Muscle of leg (tissue), 11 donors: ENCODE results near the gene SCFD1. TPM values are rescaled to one million over a fixed set of nuclear protein-coding genes. Genes with fewer than 3 reads are reported as not detected.
"Not testable (repeated sequence)": the region's sequence is repeated elsewhere in the genome, so short reads cannot be mapped to it uniquely, and the experiment has no call there.

ENCODE experiments used
- DNase-seq: peaks from one replicate; pipeline ENCODE4 v3.0.0; 2013
- H3K27ac ChIP-seq: one replicate; pipeline ENCODE4 v1.5.1; 2013; ENCODE audit warnings: mild to moderate bottlenecking, low read length, control low read depth
- H3K27me3 ChIP-seq: one replicate; pipeline ENCODE4 v1.6.1; 2013; ENCODE audit warnings: low read length; ENCODE audit not compliant: control insufficient read depth, insufficient read depth
- H3K36me3 ChIP-seq: one replicate; pipeline ENCODE4 v1.6.1; 2013; ENCODE audit warnings: low read length; ENCODE audit not compliant: control insufficient read depth, insufficient read depth
- H3K4me1 ChIP-seq: one replicate; pipeline ENCODE4 v1.6.1; 2013; ENCODE audit warnings: low read length; ENCODE audit not compliant: control insufficient read depth, insufficient read depth
- H3K4me3 ChIP-seq: one replicate; pipeline ENCODE4 v1.5.1; 2013; ENCODE audit warnings: low read length, control low read depth
- H3K9me3 ChIP-seq: replicated peaks from 2 replicates; pipeline ENCODE4 v1.6.1; 2013; ENCODE audit warnings: low read depth, low read length; ENCODE audit not compliant: control insufficient read depth
- WGBS: methylation state at CpG from one replicate; pipeline ENCODE4 v1.1.5; 2013; ENCODE audit warnings: missing lambda C conversion rate; ENCODE audit not compliant: insufficient coverage; 5-methylcytosine and 5-hydroxymethylcytosine counted together
- polyA plus RNA-seq, 8 donors: library from polyadenylated mRNA; unstranded; fragments of 120-200 nt; gene quantifications; one replicate each; pipeline versions ENCODE4 v1.2.1 to v1.2.3, GENCODE V29; 2013; ENCODE audit warnings: inconsistent platforms in 1 of 8, low replicate concordance in 1 of 8; ENCODE audit not compliant: insufficient read length in 8 of 8, insufficient read depth in 1 of 8
- total RNA-seq: library from RNA; stranded (reverse); fragments of 120-200 nt; gene quantifications from one replicate; pipeline ENCODE4 v1.2.4, GENCODE V29; 2013

SCFD1 gene
- total and polyA plus RNA-seq, 9 donors, result 52.4 to 91.1 (median 63.6) TPM

GRCh38 chr14:30657050-30657449, 34.9 kb downstream of the SCFD1 start:
- Histone ChIP-seq H3K4me3 (no peak overlapping the region), H3K27me3 (no peaks in the 10 kb centered on the region), H3K4me1 (no peaks in the 10 kb centered on the region), H3K36me3 (peaks cover 29% of the 10 kb centered on the region), H3K27ac (no peak overlapping the region), H3K9me3 (no peaks in the 10 kb centered on the region)
- no CpG with 5 or more reads among the region's 2 CpGs for WGBS
- DNase-seq, result no peak

GRCh38 chr14:30657606-30658163, 35.6 kb downstream of the SCFD1 start:
- no peaks in the 10 kb centered on the region for H3K27me3 ChIP-seq
- no peak overlapping the region for H3K27ac ChIP-seq
- no CpG with 5 or more reads among the region's 2 CpGs for WGBS
- peak; percentile 13 for DNase-seq
- H3K9me3 ChIP-seq, result no peaks in the 10 kb centered on the region
- no peak overlapping the region for H3K4me3 ChIP-seq
- H3K36me3 ChIP-seq, result peaks cover 26% of the 10 kb centered on the region
- no peaks in the 10 kb centered on the region for H3K4me1 ChIP-seq

- Histone ChIP-seq H3K4me1 (no peaks in the 10 kb centered on the region), H3K9me3 (no peaks in the 10 kb centered on the region), H3K4me3 (no peak overlapping the region), H3K27me3 (no peaks in the 10 kb centered on the region), H3K27ac (no peak overlapping the region), H3K36me3 (peaks cover 22% of the 10 kb centered on the region)
- WGBS, result no CpG with 5 or more reads among the region's 3 CpGs
- DNase-seq, result no peak
Observed at GRCh38 chr14:30658645-30659044, 36.5 kb downstream of the SCFD1 start.

- DNase-seq, result no peak
- Histone ChIP-seq H3K9me3 (no peaks in the 10 kb centered on the region), H3K36me3 (peaks cover 10% of the 10 kb centered on the region), H3K4me1 (no peaks in the 10 kb centered on the region), H3K27ac (no peak overlapping the region), H3K4me3 (no peak overlapping the region), H3K27me3 (no peaks in the 10 kb centered on the region)
Observed at GRCh38 chr14:30669594-30669993, 47.5 kb downstream of the SCFD1 start.

GRCh38 chr14:30673071-30673470, 51.0 kb downstream of the SCFD1 start:
- peaks cover 13% of the 10 kb centered on the region for H3K36me3 ChIP-seq
- no peaks in the 10 kb centered on the region for H3K27me3 ChIP-seq
- WGBS, result no CpG with 5 or more reads among the region's 1 CpG
- no peak overlapping the region for H3K27ac ChIP-seq
- no peak for DNase-seq
- H3K9me3 ChIP-seq, result no peaks in the 10 kb centered on the region
- H3K4me1 ChIP-seq, result no peaks in the 10 kb centered on the region
- H3K4me3 ChIP-seq, result no peak overlapping the region

- H3K27me3 ChIP-seq, result no peaks in the 10 kb centered on the region
- H3K36me3 ChIP-seq, result peaks cover 17% of the 10 kb centered on the region
- H3K27ac ChIP-seq, result no peak overlapping the region
- no peaks in the 10 kb centered on the region for H3K4me1 ChIP-seq
- no peaks in the 10 kb centered on the region for H3K9me3 ChIP-seq
- DNase-seq, result no peak
- no peak overlapping the region for H3K4me3 ChIP-seq
Observed at GRCh38 chr14:30678926-30679431, 56.9 kb downstream of the SCFD1 start.

GRCh38 chr14:30680036-30680435, 57.9 kb downstream of the SCFD1 start:
- H3K36me3 ChIP-seq, result peaks cover 20% of the 10 kb centered on the region
- no peaks in the 10 kb centered on the region for H3K4me1 ChIP-seq
- DNase-seq, result no peak
- H3K9me3 ChIP-seq, result peaks cover 3% of the 10 kb centered on the region
- H3K27ac ChIP-seq, result no peak overlapping the region
- H3K27me3 ChIP-seq, result no peaks in the 10 kb centered on the region
- no peak overlapping the region for H3K4me3 ChIP-seq

- not testable (repeated sequence) for H3K27me3 ChIP-seq, H3K9me3 ChIP-seq, DNase-seq, H3K4me3 ChIP-seq, H3K27ac ChIP-seq, H3K4me1 ChIP-seq
- 100% methylated on average over 3 of the region's 5 CpGs for WGBS
- peaks cover 20% of the 10 kb centered on the region for H3K36me3 ChIP-seq
Observed at GRCh38 chr14:30680776-30681175, 58.7 kb downstream of the SCFD1 start.

GRCh38 chr14:30681752-30682355, 59.7 kb downstream of the SCFD1 start:
- DNase-seq, result no peak
- H3K27ac ChIP-seq, result no peak overlapping the region
- WGBS, result no CpG with 5 or more reads among the region's 2 CpGs
- H3K36me3 ChIP-seq, result peaks cover 18% of the 10 kb centered on the region
- H3K4me1 ChIP-seq, result no peaks in the 10 kb centered on the region
- no peaks in the 10 kb centered on the region for H3K27me3 ChIP-seq
- H3K4me3 ChIP-seq, result no peak overlapping the region
- peaks cover 3% of the 10 kb centered on the region for H3K9me3 ChIP-seq

GRCh38 chr14:30690487-30691355, 68.6 kb downstream of the SCFD1 start:
- H3K4me1 ChIP-seq, H3K4me3 ChIP-seq, H3K27me3 ChIP-seq, H3K36me3 ChIP-seq, H3K9me3 ChIP-seq, H3K27ac ChIP-seq: not testable (repeated sequence)
- peak; percentile 32 for DNase-seq
- 60% methylated on average over 6 of the region's 28 CpGs for WGBS
